HG03342 (cell line): ENCODE results near the gene SERPINB5.
A peak's percentile ranks its signal among the peaks of the same experiment; 100 is the strongest.
"Not testable (repeated sequence)": the region's sequence is repeated elsewhere in the genome, so short reads cannot be mapped to it uniquely, and the experiment has no call there.

Experiments
- ATAC-seq: cut with Tn5 transposase; IDR thresholded peaks from one replicate; pipeline ENCODE4 v1.9.1; 2021; ENCODE audit warnings: mild to moderate bottlenecking, moderate library complexity; ENCODE audit not compliant: unreplicated experiment

Gene SERPINB5

GRCh38 chr18:63476668-63477067 lies at the start of gene SERPINB5:
TSS of gene SERPINB5 (plus strand) at chr18:63476958. CDS start at chr18:63484429, 7,471 bp downstream.
- no peak for ATAC-seq

- no peak for ATAC-seq
These were observed 49.2 kb upstream of the SERPINB5 start for GRCh38 chr18:63427558-63427957.

- no peak for ATAC-seq
These were observed 46.2 kb upstream of the SERPINB5 start for GRCh38 chr18:63430526-63430925.

- no peak for ATAC-seq
These were observed 45.6 kb upstream of the SERPINB5 start for GRCh38 chr18:63431180-63431579.

- no peak for ATAC-seq
These were observed 43.4 kb upstream of the SERPINB5 start for GRCh38 chr18:63433334-63433866.

GRCh38 chr18:63438181-63438580 lies 38.6 kb upstream of the SERPINB5 start:
- ATAC-seq, result no peak

- peak; percentile 42 for ATAC-seq
These were observed 37.4 kb upstream of the SERPINB5 start for GRCh38 chr18:63439334-63439733.

GRCh38 chr18:63440219-63440618 lies 36.5 kb upstream of the SERPINB5 start:
- ATAC-seq, result no peak

- ATAC-seq, result peak; percentile 63
These were observed 35.9 kb upstream of the SERPINB5 start for GRCh38 chr18:63440881-63441280.

- ATAC-seq, result no peak
These were observed 32.9 kb upstream of the SERPINB5 start for GRCh38 chr18:63443829-63444228.

GRCh38 chr18:63444580-63444979 lies 32.2 kb upstream of the SERPINB5 start:
- ATAC-seq, result peak; percentile 41

GRCh38 chr18:63445037-63445436 lies 31.7 kb upstream of the SERPINB5 start:
- ATAC-seq, result no peak

- no peak for ATAC-seq
These were observed 30.5 kb upstream of the SERPINB5 start for GRCh38 chr18:63446266-63446665.

GRCh38 chr18:63447066-63447465 lies 29.7 kb upstream of the SERPINB5 start:
- no peak for ATAC-seq

GRCh38 chr18:63449426-63449825 lies 27.3 kb upstream of the SERPINB5 start:
- no peak for ATAC-seq

- ATAC-seq, result no peak
These were observed 24.7 kb upstream of the SERPINB5 start for GRCh38 chr18:63451799-63452660.

- ATAC-seq, result not testable (repeated sequence)
These were observed 24.0 kb upstream of the SERPINB5 start for GRCh38 chr18:63452751-63453150.

GRCh38 chr18:63454497-63454896 lies 22.3 kb upstream of the SERPINB5 start:
- ATAC-seq, result no peak

- no peak for ATAC-seq
These were observed 18.8 kb upstream of the SERPINB5 start for GRCh38 chr18:63457977-63458376.

- no peak for ATAC-seq
These were observed 16.3 kb upstream of the SERPINB5 start for GRCh38 chr18:63460414-63460813.

- no peak for ATAC-seq
These were observed 12.3 kb upstream of the SERPINB5 start for GRCh38 chr18:63464434-63464833.

- no peak for ATAC-seq
These were observed 11.7 kb upstream of the SERPINB5 start for GRCh38 chr18:63465059-63465458.
